AG04449 (cell line): ENCODE results near the gene ZNF550.

Experiments used
- CTCF ChIA-PET: fragments of 350-600 bp; formaldehyde crosslinking; extraction: SDS; loops from one replicate; lab custom pipeline; 2021; ENCODE audit warnings: antibody characterized with exemption; lab: Yijun Ruan, JAX
- POLR2A ChIA-PET: fragments of 400-600, 350-600 bp; formaldehyde crosslinking; extraction: SDS; loops from one replicate; lab custom pipeline; 2020; ENCODE audit warnings: antibody characterized with exemption, inconsistent platforms; lab: Yijun Ruan, JAX
- DNase-seq: peaks from one replicate; pipeline ENCODE4 v3.0.0-alpha.2; 2010; ENCODE audit warnings: low read depth, low spot score
- H3K4me3 ChIP-seq: 2 replicates; pipeline ENCODE4 v1.5.1; 2011; ENCODE audit warnings: low read depth, mild to moderate bottlenecking, control low read depth, low read length
- CTCF ChIP-seq: IDR thresholded peaks from one replicate; pipeline ENCODE4 v1.5.1; 2011; ENCODE audit warnings: mild to moderate bottlenecking, moderate library complexity, low read length, control low read depth, inconsistent platforms; ENCODE audit not compliant: insufficient read depth; ENCODE audit errors: missing control alignments

Gene ZNF550

GRCh38 chr19:57583104-57583520, 23.4 kb upstream of the ZNF550 start:
- ChIA-PET CTCF (interaction anchor here (1.3 kb wide), 1 partner anchor 11 kb away, joined by 3 read pairs; no protein-coding TSS in a partner anchor), POLR2A (no interaction called here)
- H3K4me3 ChIP-seq, result no peak overlapping the region; the same call in 1 of the 2 replicates
- DNase-seq, result no peak
- TF ChIP-seq CTCF, result no peak

- TF ChIP-seq CTCF, result peak; percentile 35
- peak; percentile 88 for DNase-seq
- CTCF ChIA-PET, result no interaction called here
- peak within 1 kb of the TSS; percentile 90 for H3K4me3 ChIP-seq
- POLR2A ChIA-PET, result no interaction called here
These were observed 19.0 kb upstream of the ZNF550 start, which contains the start of gene ZNF416 for GRCh38 chr19:57578487-57579205. ZNF416 (minus strand) TSS chr19:57578911; CDS start chr19:57578704, 207 bp downstream.

DNA sequence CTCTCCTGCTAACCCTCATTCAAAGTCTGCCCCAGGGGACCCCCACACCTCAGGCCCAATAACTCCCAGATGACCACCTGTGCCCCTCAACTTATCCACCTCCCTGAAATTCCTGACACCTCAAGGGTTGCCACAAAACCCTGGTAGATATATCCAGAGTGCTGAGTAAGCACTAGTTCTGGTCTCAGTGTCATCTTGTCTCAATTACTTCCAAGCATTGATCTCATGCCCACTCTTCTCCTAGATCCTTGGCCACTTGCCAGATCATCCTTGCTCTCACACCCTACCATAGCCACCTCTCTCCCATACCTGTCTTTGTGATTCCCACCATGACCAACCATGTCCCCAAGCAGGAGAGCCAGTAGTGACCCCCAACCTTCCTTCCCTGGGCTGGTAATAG, 17.0 kb upstream of the ZNF550 start:
- ChIA-PET CTCF (no interaction called here), POLR2A (no interaction called here)
- no peak for TF ChIP-seq CTCF
- DNase-seq, result no peak
- H3K4me3 ChIP-seq, result no peak overlapping the region

GRCh38 chr19:57572415-57572947, 12.8 kb upstream of the ZNF550 start:
- no peak for TF ChIP-seq CTCF
- CTCF ChIA-PET, result interaction anchor here (1.2 kb wide), 1 partner anchor 11 kb away, joined by 3 read pairs; no protein-coding TSS in a partner anchor
- POLR2A ChIA-PET, result no interaction called here
- H3K4me3 ChIP-seq, result no peak overlapping the region
- DNase-seq, result no peak

DNA sequence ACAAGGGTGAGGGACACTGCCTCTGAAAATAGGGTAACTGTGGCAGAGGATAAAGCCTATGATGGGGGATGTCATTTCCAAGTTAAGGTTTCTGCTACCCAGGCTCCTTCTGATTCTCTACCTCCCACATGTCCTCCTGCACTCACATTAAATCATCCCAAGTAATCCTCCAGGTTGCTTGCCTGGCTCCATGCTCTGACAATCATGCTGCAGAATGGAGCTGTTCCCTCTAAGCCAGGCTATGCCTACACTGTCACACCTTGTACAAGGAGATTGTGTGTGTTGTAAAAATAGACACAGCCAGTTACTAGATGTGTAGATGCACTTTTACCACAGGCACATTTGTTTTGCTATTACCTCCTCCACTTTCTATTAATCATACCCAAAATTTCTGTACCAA, 11.0 kb upstream of the ZNF550 start:
- POLR2A ChIA-PET, result no interaction called here
- TF ChIP-seq CTCF, result no peak
- CTCF ChIA-PET, result no interaction called here
- no peak overlapping the region for H3K4me3 ChIP-seq
- no peak for DNase-seq
